Sigmoid colon (tissue), 7 donors: ENCODE measurements around the gene FAM180B. TPM values are rescaled to one million over a fixed set of nuclear protein-coding genes. Genes with fewer than 3 reads are reported as not detected.
"Not testable (repeated sequence)": the region's sequence is repeated elsewhere in the genome, so short reads cannot be mapped to it uniquely, and the experiment has no call there.

Experiments
- DNase-seq: peaks from one replicate; pipeline ENCODE4 v3.0.0-alpha.2; 2019
- H3K27ac ChIP-seq, 4 donors: fragments of 200-600 bp; sonication (generic); one replicate each; pipeline ENCODE4 v1.5.1; 2016 to 2019; ENCODE audit warnings: mild to moderate bottlenecking in 1 of 4
- H3K27me3 ChIP-seq, 3 donors: fragments of 200-600 bp; sonication (generic); one replicate each; pipeline ENCODE4 v1.5.1; 2019; ENCODE audit warnings: mild to moderate bottlenecking in 1 of 3
- H3K36me3 ChIP-seq, 4 donors: fragments of 200-600 bp; sonication (generic); one replicate each; pipeline ENCODE4 v1.5.1; 2016 to 2019
- H3K4me1 ChIP-seq, 4 donors: fragments of 200-600 bp; sonication (generic); one replicate each; pipeline ENCODE4 v1.5.1; 2017 to 2019
- H3K4me3 ChIP-seq, 4 donors: fragments of 200-600 bp; sonication (generic); one replicate each; pipeline ENCODE4 v1.5.1; 2017 to 2019; ENCODE audit warnings: mild to moderate bottlenecking in 2 of 4, moderate library complexity in 1 of 4
- H3K9me3 ChIP-seq, 4 donors: fragments of 200-600 bp in 3 of 4; sonication (generic) in 3 of 4; one replicate each; pipeline versions ENCODE4 v1.5.1 to v1.6.1; 2013 to 2019
- CTCF ChIP-seq, 4 experiments: fragments of 450-650 bp in 3 of 4; fragments of 200-600 bp in 1 of 4; IDR thresholded peaks; one replicate each; pipeline ENCODE4 v1.5.1; 2016 to 2019; ENCODE audit warnings: antibody characterized with exemption in 4 of 4, mild to moderate bottlenecking in 3 of 4, moderate library complexity in 2 of 4
- EP300 ChIP-seq, 4 donors: sonication (generic); formaldehyde crosslinking; IDR thresholded peaks; one replicate each; pipeline ENCODE4 v1.6.1; 2017; ENCODE audit warnings: antibody characterized with exemption in 4 of 4
- POLR2A ChIP-seq, 2 donors: fragments of 450-650 bp; IDR thresholded peaks; one replicate each; pipeline ENCODE4 v1.6.1; 2016; ENCODE audit warnings: antibody characterized with exemption in 2 of 2, mild to moderate bottlenecking in 2 of 2, moderate library complexity in 2 of 2
- POLR2AphosphoS5 ChIP-seq, 4 donors: sonication (generic); formaldehyde crosslinking; IDR thresholded peaks; one replicate each; pipeline ENCODE4 v1.6.1; 2017; ENCODE audit warnings: antibody characterized with exemption in 4 of 4
- WGBS, 2 donors: extraction: QIAGEN DNeasy Blood & Tissue Kit; methylation state at CpG; one replicate each; pipeline ENCODE4 v1.1.7; 2013; 5-methylcytosine and 5-hydroxymethylcytosine counted together
- intact Hi-C: fragments of 100-400 bp; cut with DNase I; formaldehyde crosslinking; loops from one replicate; pipeline ENCODE4 v1.15.1; 2023
- polyA plus RNA-seq, 3 donors: library from polyadenylated mRNA; stranded (reverse); fragments of 200-250 nt; gene quantifications; one replicate each; pipeline ENCODE4 v1.2.3, GENCODE V29; 2013
- small RNA-seq, 3 donors: library from RNA; depleted of rRNA; stranded (forward); fragments of <200 nt; gene quantifications; one replicate each; pipeline ENCODE3, GENCODE V24; 2016
- total RNA-seq, 4 donors: library from RNA; depleted of rRNA; stranded (reverse); fragments of >200 nt; gene quantifications; one replicate each; pipeline ENCODE4 v1.1.0, GENCODE V29; 2016
- donor health status: healthy with polysubstance abuse.
- donor health status: Bipolar disorder and iron deficiency.
- donor health status: healthy.

FAM180B gene
- total and polyA plus RNA-seq, 7 donors, result 0.12 to 1.4 (median 0.41) TPM; not detected in 2

GRCh38 chr11:47626234-47626633, 39.8 kb downstream of the FAM180B start:
- TF ChIP-seq CTCF (IDR thresholded peaks at IDR 0.05) (no peak), POLR2AphosphoS5 (IDR thresholded peaks at IDR 0.05) (no peak)
- H3K4me3 ChIP-seq, result no peak overlapping the region
- WGBS, 2 donors, result 99% methylated on average over 8 of the region's 8 CpGs
- no peaks in the 10 kb centered on the region for H3K4me1 ChIP-seq
- H3K9me3 ChIP-seq, result no peaks in the 10 kb centered on the region
- no peak overlapping the region for H3K27ac ChIP-seq
- H3K36me3 ChIP-seq, result peaks cover 15 to 100% (median 67%) of the 10 kb centered on the region in 4 donors
- H3K27me3 ChIP-seq, result no peaks in the 10 kb centered on the region
- DNase-seq, result no peak
- intact Hi-C loops, result no loop called here

GRCh38 chr11:47628026-47628425, 41.5 kb downstream of the FAM180B start:
- H3K9me3 ChIP-seq, result no peaks in the 10 kb centered on the region
- H3K27ac ChIP-seq, result no peak overlapping the region
- no peak for DNase-seq
- no peak overlapping the region for H3K4me3 ChIP-seq
- no peaks in the 10 kb centered on the region for H3K27me3 ChIP-seq
- H3K36me3 ChIP-seq, result peaks cover 15 to 100% (median 54%) of the 10 kb centered on the region in 4 donors
- intact Hi-C loops, result no loop called here
- TF ChIP-seq POLR2AphosphoS5 (IDR thresholded peaks at IDR 0.05) (no peak), POLR2A (IDR thresholded peaks at IDR 0.05) (no peak)
- 92 to 95% methylated on average over 4 of the region's 4 CpGs for WGBS, 2 donors
- H3K4me1 ChIP-seq, result no peaks in the 10 kb centered on the region

- TF ChIP-seq CTCF (IDR thresholded peaks at IDR 0.05) (no peak), EP300 (IDR thresholded peaks at IDR 0.05) (no peak), POLR2A (IDR thresholded peaks at IDR 0.05) (no peak), POLR2AphosphoS5 (IDR thresholded peaks at IDR 0.05) (no peak)
- intact Hi-C loops, result no loop called here
- Histone ChIP-seq H3K27ac (no peak overlapping the region), H3K27me3 (no peaks in the 10 kb centered on the region), H3K4me3 (no peak overlapping the region), H3K36me3 (peaks cover 23 to 98% (median 51%) of the 10 kb centered on the region in 4 donors), H3K4me1 (no peaks in the 10 kb centered on the region), H3K9me3 (no peaks in the 10 kb centered on the region)
- 77 to 78% methylated on average over 5 of the region's 5 CpGs for WGBS, 2 donors
- DNase-seq, result no peak
These were observed 45.0 kb downstream of the FAM180B start for GRCh38 chr11:47631473-47631872.

GRCh38 chr11:47636331-47636730, 49.9 kb downstream of the FAM180B start:
- H3K4me1 ChIP-seq, DNase-seq, intact Hi-C loops, H3K27me3 ChIP-seq, H3K27ac ChIP-seq, H3K9me3 ChIP-seq, H3K4me3 ChIP-seq: not testable (repeated sequence)
- WGBS, 2 donors, result 88 to 98% methylated on average over 11 of the region's 11 CpGs
- H3K36me3 ChIP-seq, result peaks cover 12 to 79% (median 27%) of the 10 kb centered on the region in 4 donors

Small RNAs within 50 kb of the gene (small RNA-seq; reads per million reads assigned to genes)
- gene RN7SL652P, result 0 reads per million in 3 donors
- 0 reads per million in 3 donors for gene RNU5E-10P

Other genes with a start within 250 kb of the FAM180B start
- not detected for gene MYBPC3, start 234.0 kb upstream of the FAM180B start, total RNA-seq
- gene MYBPC3, start 234.0 kb upstream of the FAM180B start, polyA plus RNA-seq, result 1 to 10 TPM in 1 of 3 donors, under 1 TPM in 2; 0.29 to 1.4 (median 0.60) TPM
- gene SPI1, start 208.1 kb upstream of the FAM180B start, total RNA-seq, result 10 to 100 TPM; 10.5 to 19.7 (median 18.8) TPM
- gene SPI1, start 208.1 kb upstream of the FAM180B start, polyA plus RNA-seq, result 10 to 100 TPM; 21.6 to 29.8 (median 27.1) TPM
- gene SLC39A13, start 178.1 kb upstream of the FAM180B start, total RNA-seq, result 10 to 100 TPM; 38.2 to 87.5 (median 54.0) TPM
- gene SLC39A13, start 178.1 kb upstream of the FAM180B start, polyA plus RNA-seq, result 10 to 100 TPM in 2 of 3 donors, 1 to 10 TPM in 1; 4.6 to 29.8 (median 13.2) TPM
- gene PSMC3, start 160.2 kb upstream of the FAM180B start, total RNA-seq, result 100 to 1,000 TPM; 104 to 202 (median 178) TPM
- 100 to 1,000 TPM; 117 to 151 (median 121) TPM for gene PSMC3, start 160.2 kb upstream of the FAM180B start, polyA plus RNA-seq
- under 1 TPM in 3 of 4 donors, not detected in 1; 0.27 to 0.55 (median 0.36) TPM for gene RAPSN, start 137.5 kb upstream of the FAM180B start, total RNA-seq
- gene RAPSN, start 137.5 kb upstream of the FAM180B start, polyA plus RNA-seq, result under 1 TPM in 1 of 3 donors, not detected in 2; 0.61 TPM
- 100 to 1,000 TPM in 3 of 4 donors, 10 to 100 TPM in 1; 87.2 to 188 (median 114) TPM for gene CELF1, start 33.5 kb upstream of the FAM180B start, total RNA-seq
- gene CELF1, start 33.5 kb upstream of the FAM180B start, polyA plus RNA-seq, result 10 to 100 TPM in 2 of 3 donors, 1 to 10 TPM in 1; 9.0 to 45.7 (median 14.1) TPM
- gene PTPMT1, start 21.1 kb upstream of the FAM180B start, total RNA-seq, result 100 to 1,000 TPM in 3 of 4 donors, 10 to 100 TPM in 1; 100.0 to 152 (median 130) TPM
- 10 to 100 TPM; 31.0 to 43.1 (median 37.2) TPM for gene PTPMT1, start 21.1 kb upstream of the FAM180B start, polyA plus RNA-seq
- 10 to 100 TPM; 13.3 to 29.9 (median 23.5) TPM for gene KBTBD4, start 7.7 kb upstream of the FAM180B start, total RNA-seq
- gene KBTBD4, start 7.7 kb upstream of the FAM180B start, polyA plus RNA-seq, result 10 to 100 TPM; 11.3 to 15.9 (median 12.6) TPM
- gene NDUFS3, start 7.6 kb upstream of the FAM180B start, total RNA-seq, result 100 to 1,000 TPM in 2 of 4 donors, 10 to 100 TPM in 2; 74.4 to 106 (median 91.7) TPM
- 100 to 1,000 TPM; 229 to 323 (median 268) TPM for gene NDUFS3, start 7.6 kb upstream of the FAM180B start, polyA plus RNA-seq
- gene C1QTNF4, start 7.7 kb downstream of the FAM180B start, total RNA-seq, result 10 to 100 TPM in 1 of 4 donors, 1 to 10 TPM in 3; 6.1 to 15.5 (median 6.5) TPM
- gene C1QTNF4, start 7.7 kb downstream of the FAM180B start, polyA plus RNA-seq, result 1 to 10 TPM in 2 of 3 donors, not detected in 1; 1.3 to 1.8 TPM
- gene MTCH2, start 55.9 kb downstream of the FAM180B start, total RNA-seq, result 10 to 100 TPM; 33.2 to 44.6 (median 34.2) TPM
- gene MTCH2, start 55.9 kb downstream of the FAM180B start, polyA plus RNA-seq, result 100 to 1,000 TPM in 1 of 3 donors, 10 to 100 TPM in 2; 75.1 to 119 (median 94.9) TPM
- 1 to 10 TPM in 1 of 4 donors, under 1 TPM in 1, not detected in 2; 0.33 to 1.1 TPM for gene AGBL2, start 128.7 kb downstream of the FAM180B start, total RNA-seq
- gene AGBL2, start 128.7 kb downstream of the FAM180B start, polyA plus RNA-seq, result 1 to 10 TPM in 1 of 3 donors, under 1 TPM in 1, not detected in 1; 0.92 to 2.2 TPM
- gene FNBP4, start 180.7 kb downstream of the FAM180B start, total RNA-seq, result 100 to 1,000 TPM in 2 of 4 donors, 10 to 100 TPM in 2; 91.1 to 182 (median 101) TPM
- 10 to 100 TPM; 10.2 to 41.2 (median 20.4) TPM for gene FNBP4, start 180.7 kb downstream of the FAM180B start, polyA plus RNA-seq